ENCODE results near the gene ZBTB24. TPM values are rescaled to one million over a fixed set of nuclear protein-coding genes. Genes with fewer than 3 reads are reported as not detected.

ZBTB24 gene
- total RNA-seq, 1 experiment from 2014 or later = 11.5 TPM

DNA sequence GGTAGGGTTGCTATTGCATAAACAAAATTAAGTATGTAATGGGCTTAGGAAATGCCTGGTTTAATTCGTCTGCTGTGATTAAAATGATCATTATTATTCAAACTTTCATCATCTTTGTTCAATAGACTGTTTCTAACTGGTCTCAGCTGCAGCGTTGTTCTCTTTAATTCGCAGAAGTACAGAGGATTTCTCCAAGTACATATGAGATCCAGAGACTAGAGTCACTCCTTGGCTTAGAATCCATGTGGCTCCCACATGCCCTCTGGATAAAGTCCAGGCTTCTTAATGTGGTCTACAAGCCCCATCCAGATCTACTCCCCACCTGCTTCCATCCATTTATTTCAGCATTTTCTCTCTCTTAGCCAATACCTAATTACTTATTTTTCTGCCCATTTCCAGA lies 1.1 kb upstream of the ZBTB24 start:
- Mint-ChIP-seq H3K9me3 (ENCODE audit: low read depth, unreplicated experiment) (no peaks in the 10 kb centered on the region), H3K4me3 (ENCODE audit: low read depth, unreplicated experiment) (peak overlapping the region; percentile 86), H3K27me3 (ENCODE audit: unreplicated experiment) (peaks cover 13% of the 10 kb centered on the region), H3K27ac (ENCODE audit: unreplicated experiment) (no peak overlapping the region), H3K4me1 (ENCODE audit: low read depth, unreplicated experiment) (peaks cover 31% of the 10 kb centered on the region), H3K36me3 (ENCODE audit: insufficient read depth, unreplicated experiment) (peaks cover 17% of the 10 kb centered on the region)
- DNase-seq = no peak
- CTCF ChIA-PET = interaction anchor here (0.9 kb wide), 1 partner anchor 207 kb away, joined by 3 read pairs; no protein-coding TSS in a partner anchor
- no TSS peak for BruUV-seq (replicated peaks)
- intact Hi-C loops (cut with micrococcal nuclease; ENCODE audit: unreplicated experiment) = no loop called here
- TF ChIP-seq, protein P1, sequence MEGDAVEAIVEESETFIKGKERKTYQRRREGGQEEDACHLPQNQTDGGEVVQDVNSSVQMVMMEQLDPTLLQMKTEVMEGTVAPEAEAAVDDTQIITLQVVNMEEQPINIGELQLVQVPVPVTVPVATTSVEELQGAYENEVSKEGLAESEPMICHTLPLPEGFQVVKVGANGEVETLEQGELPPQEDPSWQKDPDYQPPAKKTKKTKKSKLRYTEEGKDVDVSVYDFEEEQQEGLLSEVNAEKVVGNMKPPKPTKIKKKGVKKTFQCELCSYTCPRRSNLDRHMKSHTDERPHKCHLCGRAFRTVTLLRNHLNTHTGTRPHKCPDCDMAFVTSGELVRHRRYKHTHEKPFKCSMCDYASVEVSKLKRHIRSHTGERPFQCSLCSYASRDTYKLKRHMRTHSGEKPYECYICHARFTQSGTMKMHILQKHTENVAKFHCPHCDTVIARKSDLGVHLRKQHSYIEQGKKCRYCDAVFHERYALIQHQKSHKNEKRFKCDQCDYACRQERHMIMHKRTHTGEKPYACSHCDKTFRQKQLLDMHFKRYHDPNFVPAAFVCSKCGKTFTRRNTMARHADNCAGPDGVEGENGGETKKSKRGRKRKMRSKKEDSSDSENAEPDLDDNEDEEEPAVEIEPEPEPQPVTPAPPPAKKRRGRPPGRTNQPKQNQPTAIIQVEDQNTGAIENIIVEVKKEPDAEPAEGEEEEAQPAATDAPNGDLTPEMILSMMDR (IDR thresholded peaks at IDR 0.05; ENCODE audit: unreplicated experiment) = no peak

DNA sequence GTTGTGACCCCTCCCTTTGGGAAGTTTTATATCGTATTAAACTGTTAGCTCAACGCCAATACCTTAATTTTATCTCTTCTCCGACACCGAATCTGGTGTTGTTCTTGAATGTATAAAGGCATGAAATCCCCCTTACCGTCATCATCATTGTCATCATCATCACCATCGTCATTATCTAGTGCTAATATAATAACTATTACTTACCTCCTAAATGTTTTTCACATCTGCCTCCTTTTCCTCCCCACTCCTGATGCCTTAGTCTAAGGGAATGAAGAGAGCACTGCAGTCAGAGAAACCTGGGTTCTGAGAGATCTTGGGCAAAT lies 677 bp upstream of the ZBTB24 start:
- TF ChIP-seq, protein P1 (IDR thresholded peaks at IDR 0.05; ENCODE audit: unreplicated experiment) = no peak
- CTCF ChIA-PET = no interaction called here
- peaks cover 20% of the 10 kb centered on the region for H3K36me3 Mint-ChIP-seq (ENCODE audit: insufficient read depth, unreplicated experiment)
- H3K27ac Mint-ChIP-seq (ENCODE audit: unreplicated experiment) = no peak overlapping the region
- peak overlapping the region; percentile 86 for H3K4me3 Mint-ChIP-seq (ENCODE audit: low read depth, unreplicated experiment)
- DNase-seq = no peak
- peaks cover 35% of the 10 kb centered on the region for H3K4me1 Mint-ChIP-seq (ENCODE audit: low read depth, unreplicated experiment)
- BruUV-seq (replicated peaks) = no TSS peak
- H3K9me3 Mint-ChIP-seq (ENCODE audit: low read depth, unreplicated experiment) = no peaks in the 10 kb centered on the region
- H3K27me3 Mint-ChIP-seq (ENCODE audit: unreplicated experiment) = peaks cover 13% of the 10 kb centered on the region
- intact Hi-C loops (cut with micrococcal nuclease; ENCODE audit: unreplicated experiment) = no loop called here

DNA sequence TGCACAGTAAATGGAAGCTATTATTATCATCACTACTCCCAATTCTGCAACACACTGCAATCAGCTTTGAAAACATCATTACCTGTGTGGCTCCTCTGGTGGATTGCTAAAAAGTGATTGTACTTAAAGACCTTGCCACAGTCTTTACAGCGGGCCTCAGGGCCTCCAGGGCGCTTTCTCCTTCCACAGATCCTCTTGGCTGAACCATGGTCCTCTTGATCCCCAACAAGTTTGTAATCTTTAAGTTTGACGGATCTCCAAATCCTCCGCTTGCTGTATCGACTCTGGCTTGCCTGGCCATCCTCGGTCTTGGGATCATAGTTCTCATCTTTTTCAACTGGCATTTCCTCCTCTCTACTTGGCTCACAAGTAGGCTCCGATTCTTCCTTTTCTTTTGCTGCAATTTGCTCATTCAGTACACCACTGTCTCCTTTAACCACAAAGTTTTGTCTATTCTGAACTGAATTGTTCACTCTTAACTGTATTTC lies 2.0 kb downstream of the ZBTB24 start:
- H3K4me1 Mint-ChIP-seq (ENCODE audit: low read depth, unreplicated experiment) = peaks cover 45% of the 10 kb centered on the region
- DNase-seq = no peak
- no peaks in the 10 kb centered on the region for H3K27me3 Mint-ChIP-seq (ENCODE audit: unreplicated experiment)
- intact Hi-C loops (cut with micrococcal nuclease; ENCODE audit: unreplicated experiment) = no loop called here
- H3K9me3 Mint-ChIP-seq (ENCODE audit: low read depth, unreplicated experiment) = no peaks in the 10 kb centered on the region
- TF ChIP-seq, protein P1 (IDR thresholded peaks at IDR 0.05; ENCODE audit: unreplicated experiment) = no peak
- H3K36me3 Mint-ChIP-seq (ENCODE audit: insufficient read depth, unreplicated experiment) = peaks cover 35% of the 10 kb centered on the region
- BruUV-seq (replicated peaks) = TSS peak; percentile 51
- H3K4me3 Mint-ChIP-seq (ENCODE audit: low read depth, unreplicated experiment) = peak overlapping the region; percentile 86
- H3K27ac Mint-ChIP-seq (ENCODE audit: unreplicated experiment) = no peak overlapping the region
- CTCF ChIA-PET = no interaction called here

DNA sequence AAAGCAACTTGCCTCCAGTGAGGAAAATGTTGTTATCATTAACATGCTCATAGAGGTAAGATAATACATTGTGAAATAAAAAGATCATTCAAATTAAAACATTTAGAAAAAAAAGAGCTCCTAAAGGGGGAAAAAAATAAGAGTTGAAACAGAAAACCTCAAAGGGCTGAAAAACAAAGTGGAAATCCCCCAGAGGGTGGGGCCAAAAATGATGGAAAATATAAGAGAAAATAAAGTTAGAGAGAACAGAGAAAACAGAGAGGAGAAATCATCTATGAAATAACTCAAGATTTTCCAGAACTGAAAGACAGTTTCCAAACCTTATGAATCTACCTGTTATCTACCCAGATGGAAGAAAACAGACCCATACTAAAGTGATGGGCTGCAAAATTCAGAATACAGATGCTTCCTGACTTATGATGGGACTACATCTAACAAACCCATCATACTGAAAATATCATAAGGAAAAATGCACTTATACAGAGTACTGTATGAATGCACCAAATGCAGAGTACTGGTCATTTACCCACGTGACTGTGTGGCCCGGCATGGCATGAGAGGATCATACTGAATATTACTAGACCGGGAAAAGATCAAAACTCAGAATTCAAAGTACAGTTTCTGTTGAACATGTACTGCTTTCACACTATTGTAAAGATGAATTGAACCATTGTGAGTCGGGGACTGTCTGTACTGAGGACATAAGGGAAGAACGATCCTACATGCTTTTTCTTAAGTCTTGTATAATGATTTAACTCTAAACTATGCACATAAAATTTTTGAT lies 4.0 kb downstream of the ZBTB24 start:
- no peaks in the 10 kb centered on the region for H3K27me3 Mint-ChIP-seq (ENCODE audit: unreplicated experiment)
- BruUV-seq (replicated peaks) = no TSS peak
- intact Hi-C loops (cut with micrococcal nuclease; ENCODE audit: unreplicated experiment) = no loop called here
- no peak overlapping the region for H3K27ac Mint-ChIP-seq (ENCODE audit: unreplicated experiment)
- TF ChIP-seq, protein P1 (IDR thresholded peaks at IDR 0.05; ENCODE audit: unreplicated experiment) = no peak
- DNase-seq = no peak
- H3K4me1 Mint-ChIP-seq (ENCODE audit: low read depth, unreplicated experiment) = peaks cover 42% of the 10 kb centered on the region
- H3K4me3 Mint-ChIP-seq (ENCODE audit: low read depth, unreplicated experiment) = peak overlapping the region; percentile 20
- peaks cover 51% of the 10 kb centered on the region for H3K36me3 Mint-ChIP-seq (ENCODE audit: insufficient read depth, unreplicated experiment)
- no peaks in the 10 kb centered on the region for H3K9me3 Mint-ChIP-seq (ENCODE audit: low read depth, unreplicated experiment)
- CTCF ChIA-PET = interaction anchor here (1.0 kb wide), 1 partner anchor 212 kb away, joined by 3 read pairs; the partner anchor contains the start of genes AK9 and FIG4

Measured in Calu3 (cell line).